Lower lobe of right lung (tissue), 2 donors: ENCODE results near the gene FSIP1. TPM values are rescaled to one million over a fixed set of nuclear protein-coding genes. Genes with fewer than 3 reads are reported as not detected.
A peak's percentile ranks its signal among the peaks of the same experiment; 100 is the strongest.

Experiments
- ATAC-seq, 2 donors: fragments of 200-7000 bp; cut with Tn5 transposase; one replicate each; pipeline ENCODE4 v1.9.1; 2020 to 2022; ENCODE audit warnings: mild to moderate bottlenecking in 2 of 2, moderate library complexity in 2 of 2
- DNase-seq: peaks from one replicate; pipeline ENCODE4 v3.0.0-alpha.2; 2020
- H3K27ac ChIP-seq: fragments of 200-600 bp; one replicate; pipeline ENCODE4 v1.8.0; 2022
- H3K27me3 ChIP-seq: fragments of 200-600 bp; one replicate; pipeline ENCODE4 v1.8.0; 2022; ENCODE audit warnings: low read depth
- H3K36me3 ChIP-seq: fragments of 200-600 bp; one replicate; pipeline ENCODE4 v1.8.0; 2022; ENCODE audit warnings: mild to moderate bottlenecking
- H3K4me1 ChIP-seq: fragments of 200-600 bp; one replicate; pipeline ENCODE4 v1.8.0; 2022
- H3K4me3 ChIP-seq: fragments of 200-600 bp; one replicate; pipeline ENCODE4 v1.8.0; 2022; ENCODE audit warnings: mild to moderate bottlenecking
- H3K9me3 ChIP-seq: fragments of 200-600 bp; one replicate; pipeline ENCODE4 v1.8.0; 2022
- intact Hi-C: fragments of 100-400 bp; cut with DNase I; formaldehyde crosslinking; loops from one replicate; pipeline ENCODE4 v1.11.0; 2022
- total RNA-seq: library from RNA; stranded (reverse); fragmentation: NEBNext Ultra II Directional; extraction: Animal tissue kit (Norgen Biotek cat#: 25700); gene quantifications from one replicate; pipeline ENCODE4 v1.2.1, GENCODE V29; 2021
- TF ChIP-seq, protein P1 (sequence below): fragments of 200-600 bp; IDR thresholded peaks from one replicate; pipeline ENCODE4 v1.8.0; 2022; ENCODE audit warnings: antibody characterized with exemption, mild to moderate bottlenecking
- donor health status: DM: no; HTN: yes; CAD: no; lungs with severe emphysema.

The FSIP1 gene
- total RNA-seq, 1 donor from 2014 or later: 2.0 TPM

GRCh38 chr15:39598186-39598850 lies 184.3 kb downstream of the FSIP1 start:
- TF ChIP-seq, protein P1, sequence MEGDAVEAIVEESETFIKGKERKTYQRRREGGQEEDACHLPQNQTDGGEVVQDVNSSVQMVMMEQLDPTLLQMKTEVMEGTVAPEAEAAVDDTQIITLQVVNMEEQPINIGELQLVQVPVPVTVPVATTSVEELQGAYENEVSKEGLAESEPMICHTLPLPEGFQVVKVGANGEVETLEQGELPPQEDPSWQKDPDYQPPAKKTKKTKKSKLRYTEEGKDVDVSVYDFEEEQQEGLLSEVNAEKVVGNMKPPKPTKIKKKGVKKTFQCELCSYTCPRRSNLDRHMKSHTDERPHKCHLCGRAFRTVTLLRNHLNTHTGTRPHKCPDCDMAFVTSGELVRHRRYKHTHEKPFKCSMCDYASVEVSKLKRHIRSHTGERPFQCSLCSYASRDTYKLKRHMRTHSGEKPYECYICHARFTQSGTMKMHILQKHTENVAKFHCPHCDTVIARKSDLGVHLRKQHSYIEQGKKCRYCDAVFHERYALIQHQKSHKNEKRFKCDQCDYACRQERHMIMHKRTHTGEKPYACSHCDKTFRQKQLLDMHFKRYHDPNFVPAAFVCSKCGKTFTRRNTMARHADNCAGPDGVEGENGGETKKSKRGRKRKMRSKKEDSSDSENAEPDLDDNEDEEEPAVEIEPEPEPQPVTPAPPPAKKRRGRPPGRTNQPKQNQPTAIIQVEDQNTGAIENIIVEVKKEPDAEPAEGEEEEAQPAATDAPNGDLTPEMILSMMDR: no peak
- DNase-seq: no peak

DNA sequence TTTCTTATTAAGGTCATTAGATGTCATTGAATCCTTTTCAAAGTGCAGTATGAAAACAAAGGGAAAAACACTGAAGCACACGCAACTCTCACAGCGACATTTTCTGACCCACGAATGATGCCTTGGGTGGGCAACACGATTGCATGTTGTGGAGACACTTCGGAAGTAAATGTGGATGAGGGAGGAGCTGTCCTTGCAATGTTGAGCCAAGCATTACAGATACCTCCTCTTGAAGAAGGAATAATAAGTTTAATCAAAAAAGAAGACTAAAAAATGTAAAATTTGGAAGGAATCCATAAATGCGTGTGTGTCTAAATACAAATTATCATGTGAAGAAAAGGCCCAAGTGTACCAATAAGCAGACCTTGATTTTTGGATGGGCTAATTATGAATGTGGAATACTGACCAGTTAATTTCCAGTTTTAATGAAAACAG lies 184.9 kb downstream of the FSIP1 start:
- ATAC-seq: peak in 1 of 2 donors; percentile 17
- Histone ChIP-seq H3K27me3 (no peaks in the 10 kb centered on the region), H3K9me3 (no peaks in the 10 kb centered on the region), H3K27ac (no peak overlapping the region), H3K36me3 (peaks cover 39% of the 10 kb centered on the region), H3K4me3 (no peak overlapping the region), H3K4me1 (no peaks in the 10 kb centered on the region)
- DNase-seq: no peak
- TF ChIP-seq, protein P1: no peak
- intact Hi-C loops: no loop called here

More at GRCh38 chr15:39598186-39598850, 184.3 kb downstream of the FSIP1 start:
- ATAC-seq: peak in 1 of 2 donors; percentile 7
- H3K4me1 ChIP-seq: no peaks in the 10 kb centered on the region
- H3K9me3 ChIP-seq: no peaks in the 10 kb centered on the region
- H3K27me3 ChIP-seq: no peaks in the 10 kb centered on the region
- intact Hi-C loops: no loop called here
- H3K27ac ChIP-seq: no peak overlapping the region
- peaks cover 33% of the 10 kb centered on the region for H3K36me3 ChIP-seq
- H3K4me3 ChIP-seq: no peak overlapping the region

- Histone ChIP-seq H3K27ac (no peak overlapping the region), H3K4me3 (no peak overlapping the region), H3K9me3 (no peaks in the 10 kb centered on the region), H3K36me3 (peaks cover 43% of the 10 kb centered on the region), H3K4me1 (no peaks in the 10 kb centered on the region), H3K27me3 (no peaks in the 10 kb centered on the region)
- no peak for DNase-seq
- intact Hi-C loops: no loop called here
- no peak for ATAC-seq
- TF ChIP-seq, protein P1: no peak
Observed at GRCh38 chr15:39597336-39597735, 185.3 kb downstream of the FSIP1 start.

GRCh38 chr15:39596358-39597051 lies 186.1 kb downstream of the FSIP1 start:
- Histone ChIP-seq H3K27me3 (no peaks in the 10 kb centered on the region), H3K4me1 (no peaks in the 10 kb centered on the region), H3K36me3 (peaks cover 51% of the 10 kb centered on the region), H3K9me3 (no peaks in the 10 kb centered on the region), H3K4me3 (no peak overlapping the region), H3K27ac (no peak overlapping the region)
- no peak for DNase-seq
- intact Hi-C loops: no loop called here
- ATAC-seq: no peak
- TF ChIP-seq, protein P1: no peak

- no peak overlapping the region for H3K27ac ChIP-seq
- DNase-seq (no peak), ATAC-seq (peak in 1 of 2 donors; percentile 1)
- H3K4me1 ChIP-seq: no peaks in the 10 kb centered on the region
- TF ChIP-seq, protein P1: no peak
- intact Hi-C loops: no loop called here
- H3K4me3 ChIP-seq: no peak overlapping the region
- H3K36me3 ChIP-seq: peaks cover 60% of the 10 kb centered on the region
- H3K27me3 ChIP-seq: no peaks in the 10 kb centered on the region
- no peaks in the 10 kb centered on the region for H3K9me3 ChIP-seq
Observed at GRCh38 chr15:39595338-39596221, 187.1 kb downstream of the FSIP1 start.
